Stomach (tissue), 9 donors: ENCODE measurements around the gene DNAJC4. TPM values are rescaled to one million over a fixed set of nuclear protein-coding genes. Genes with fewer than 3 reads are reported as not detected.

Source experiments
- DNase-seq, 2 donors: peaks; one replicate each; pipeline versions ENCODE4 v3.0.0 to v3.0.0-alpha.2; 2013 to 2019
- H3K27ac ChIP-seq, 5 donors: fragments of 200-600 bp in 4 of 5; sonication (generic) in 4 of 5; one replicate each; pipeline ENCODE4 v1.5.1; 2013 to 2019; ENCODE audit warnings: mild to moderate bottlenecking in 1 of 5, moderate library complexity in 1 of 5
- H3K27me3 ChIP-seq, 3 donors: fragments of 200-600 bp; sonication (generic); one replicate each; pipeline ENCODE4 v1.5.1; 2017 to 2019; ENCODE audit warnings: mixed run types in 1 of 3
- H3K36me3 ChIP-seq, 4 donors: fragments of 200-600 bp; sonication (generic); 1 replicate in 3 of 4; 2 replicates in 1 of 4; pipeline ENCODE4 v1.5.1; 2016 to 2019
- H3K4me1 ChIP-seq, 4 donors: fragments of 200-600 bp; sonication (generic); one replicate each; pipeline ENCODE4 v1.5.1; 2016 to 2019
- H3K4me3 ChIP-seq, 4 donors: fragments of 200-600 bp; sonication (generic) in 3 of 4; one replicate each; pipeline ENCODE4 v1.5.1; 2016 to 2019; ENCODE audit warnings: mild to moderate bottlenecking in 1 of 4
- H3K9me3 ChIP-seq, 4 donors: fragments of 200-600 bp; sonication (generic); one replicate each; pipeline ENCODE4 v1.5.1; 2016 to 2019
- EP300 ChIP-seq: sonication (generic); formaldehyde crosslinking; IDR thresholded peaks from one replicate; pipeline ENCODE4 v1.6.1; 2017; ENCODE audit warnings: antibody characterized with exemption
- POLR2A ChIP-seq, 4 donors: fragments of 450-650 bp; IDR thresholded peaks; one replicate each; pipeline ENCODE4 v1.6.1; 2016; ENCODE audit warnings: antibody characterized with exemption in 4 of 4, control low read depth in 2 of 4, mild to moderate bottlenecking in 1 of 4, moderate library complexity in 1 of 4
- POLR2AphosphoS5 ChIP-seq, 3 donors: sonication (generic); formaldehyde crosslinking; IDR thresholded peaks; one replicate each; pipeline ENCODE4 v1.6.1; 2016; ENCODE audit warnings: antibody characterized with exemption in 3 of 3
- WGBS, 5 donors: extraction: QIAGEN DNeasy Blood & Tissue Kit in 3 of 5; methylation state at CpG; one replicate each; pipeline versions ENCODE4 v1.1.5 to v1.1.7; 2013 to 2018; 5-methylcytosine and 5-hydroxymethylcytosine counted together
- intact Hi-C: fragments of 100-400 bp; cut with DNase I; formaldehyde crosslinking; loops from one replicate; pipeline ENCODE4 v1.15.1; 2023; ENCODE audit warnings: low total_unique reads
- polyA plus RNA-seq, 3 donors: library from polyadenylated mRNA; stranded (reverse); fragments of 200-250 nt; gene quantifications; one replicate each; pipeline ENCODE4 v1.2.3, GENCODE V29; 2013
- total RNA-seq, 5 donors: library from RNA; depleted of rRNA; stranded (reverse); fragments of >200 nt; gene quantifications; one replicate each; pipeline versions ENCODE4 v1.1.0 to v1.2.3, GENCODE V29; 2014 to 2016
- TF ChIP-seq, protein P1 (sequence below), 7 experiments: fragments of 450-650 bp in 4 of 7; fragments of 200-600 bp in 3 of 7; sonication (generic) in 3 of 7; IDR thresholded peaks; one replicate each; pipeline ENCODE4 v1.5.1; 2016 to 2019; ENCODE audit warnings: antibody characterized with exemption in 7 of 7, control low read depth in 2 of 7, mild to moderate bottlenecking in 1 of 7
- donor health status: healthy with polysubstance abuse.
- donor health status: Bipolar disorder and iron deficiency.
- donor health status: healthy.

The DNAJC4 gene
- total and polyA plus RNA-seq, 8 donors = 8.3 to 115 (median 42.8) TPM

DNA sequence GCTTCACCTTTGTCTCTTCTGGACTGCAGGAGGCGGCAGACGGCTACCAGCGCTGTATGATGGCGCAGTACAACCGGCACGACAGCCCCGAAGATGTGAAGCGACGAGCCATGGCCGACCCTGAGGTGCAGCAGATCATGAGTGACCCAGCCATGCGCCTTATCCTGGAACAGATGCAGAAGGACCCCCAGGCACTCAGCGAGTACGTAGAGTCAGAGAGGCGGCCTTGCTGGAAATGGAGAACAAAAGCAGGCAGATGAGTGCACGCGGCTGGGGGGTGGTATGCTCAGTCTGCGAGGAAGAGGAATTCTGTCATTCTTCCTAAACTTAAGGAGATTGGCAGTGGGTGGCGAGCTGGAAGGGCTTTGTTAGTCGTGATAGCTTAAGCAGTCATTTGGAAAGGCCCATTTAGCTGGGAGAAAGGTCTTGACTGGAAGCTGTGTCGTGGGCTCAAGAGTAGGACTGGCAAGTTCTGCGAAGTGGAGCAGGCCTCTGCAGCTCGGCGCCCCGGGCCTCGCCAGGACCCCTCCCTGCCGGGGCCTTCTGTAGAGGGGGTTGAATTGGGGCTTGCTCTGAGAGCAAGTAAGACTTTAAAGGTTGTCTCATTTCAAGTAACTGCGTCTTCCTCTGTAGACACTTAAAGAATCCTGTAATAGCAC, 26.8 kb upstream of the DNAJC4 start:
- Histone ChIP-seq H3K4me3 (no peak overlapping the region), H3K36me3 (peaks cover 53 to 80% (median 67%) of the 10 kb centered on the region in 4 donors), H3K4me1 (peaks cover 41 to 52% (median 47%) of the 10 kb centered on the region in 4 donors), H3K27ac (peak overlapping the region in 1 of 5 donors; percentile 28), H3K27me3 (no peaks in the 10 kb centered on the region), H3K9me3 (no peaks in the 10 kb centered on the region)
- DNase-seq = no peak
- intact Hi-C loops = loop anchor here (10.0 kb wide), 1 partner anchor 91 kb away; the partner anchor contains the start of gene KCNK4
- 84 to 92% (median 87%) methylated on average over 27 of the region's 27 CpGs for WGBS, 5 donors
- TF ChIP-seq POLR2A (IDR thresholded peaks at IDR 0.05) (no peak), POLR2AphosphoS5 (IDR thresholded peaks at IDR 0.05) (no peak), EP300 (no peak)
- TF ChIP-seq, protein P1, sequence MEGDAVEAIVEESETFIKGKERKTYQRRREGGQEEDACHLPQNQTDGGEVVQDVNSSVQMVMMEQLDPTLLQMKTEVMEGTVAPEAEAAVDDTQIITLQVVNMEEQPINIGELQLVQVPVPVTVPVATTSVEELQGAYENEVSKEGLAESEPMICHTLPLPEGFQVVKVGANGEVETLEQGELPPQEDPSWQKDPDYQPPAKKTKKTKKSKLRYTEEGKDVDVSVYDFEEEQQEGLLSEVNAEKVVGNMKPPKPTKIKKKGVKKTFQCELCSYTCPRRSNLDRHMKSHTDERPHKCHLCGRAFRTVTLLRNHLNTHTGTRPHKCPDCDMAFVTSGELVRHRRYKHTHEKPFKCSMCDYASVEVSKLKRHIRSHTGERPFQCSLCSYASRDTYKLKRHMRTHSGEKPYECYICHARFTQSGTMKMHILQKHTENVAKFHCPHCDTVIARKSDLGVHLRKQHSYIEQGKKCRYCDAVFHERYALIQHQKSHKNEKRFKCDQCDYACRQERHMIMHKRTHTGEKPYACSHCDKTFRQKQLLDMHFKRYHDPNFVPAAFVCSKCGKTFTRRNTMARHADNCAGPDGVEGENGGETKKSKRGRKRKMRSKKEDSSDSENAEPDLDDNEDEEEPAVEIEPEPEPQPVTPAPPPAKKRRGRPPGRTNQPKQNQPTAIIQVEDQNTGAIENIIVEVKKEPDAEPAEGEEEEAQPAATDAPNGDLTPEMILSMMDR (IDR thresholded peaks at IDR 0.05) = no peak

DNA sequence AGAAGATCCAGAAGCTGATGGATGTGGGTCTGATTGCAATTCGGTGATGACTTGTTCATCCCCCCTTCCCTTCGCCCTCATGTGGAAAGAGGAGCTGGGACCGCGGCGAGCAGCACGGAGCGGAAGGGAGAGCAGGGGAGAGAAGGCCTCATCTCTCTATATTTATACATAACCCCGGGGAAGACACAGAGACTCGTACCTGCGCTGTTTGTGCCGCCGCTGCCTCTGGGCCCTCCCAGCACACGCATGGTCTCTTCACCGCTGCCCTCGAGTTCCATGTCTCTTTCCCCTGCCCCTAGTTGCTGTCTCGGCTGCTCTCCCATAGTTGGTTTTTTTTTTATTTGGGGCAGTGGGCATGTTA, 26.3 kb upstream of the DNAJC4 start:
- no peak for TF ChIP-seq EP300
- no peak for TF ChIP-seq POLR2AphosphoS5 (IDR thresholded peaks at IDR 0.05)
- TF ChIP-seq, protein P1 (IDR thresholded peaks at IDR 0.05) = no peak
- no peak for TF ChIP-seq POLR2A (IDR thresholded peaks at IDR 0.05)
- DNase-seq = no peak
- peak overlapping the region in 3 of 5 donors; percentile 28 to 91 (median 32) for H3K27ac ChIP-seq
- H3K27me3 ChIP-seq = no peaks in the 10 kb centered on the region
- no peaks in the 10 kb centered on the region for H3K9me3 ChIP-seq
- WGBS, 5 donors = 76 to 81% (median 79%) methylated on average over 16 of the region's 16 CpGs
- intact Hi-C loops = loop anchor here (10.0 kb wide), 1 partner anchor 91 kb away; the partner anchor contains the start of gene KCNK4
- no peak overlapping the region for H3K4me3 ChIP-seq
- H3K36me3 ChIP-seq = peaks cover 48 to 78% (median 62%) of the 10 kb centered on the region in 4 donors
- H3K4me1 ChIP-seq = peaks cover 41 to 57% (median 49%) of the 10 kb centered on the region in 4 donors

DNA sequence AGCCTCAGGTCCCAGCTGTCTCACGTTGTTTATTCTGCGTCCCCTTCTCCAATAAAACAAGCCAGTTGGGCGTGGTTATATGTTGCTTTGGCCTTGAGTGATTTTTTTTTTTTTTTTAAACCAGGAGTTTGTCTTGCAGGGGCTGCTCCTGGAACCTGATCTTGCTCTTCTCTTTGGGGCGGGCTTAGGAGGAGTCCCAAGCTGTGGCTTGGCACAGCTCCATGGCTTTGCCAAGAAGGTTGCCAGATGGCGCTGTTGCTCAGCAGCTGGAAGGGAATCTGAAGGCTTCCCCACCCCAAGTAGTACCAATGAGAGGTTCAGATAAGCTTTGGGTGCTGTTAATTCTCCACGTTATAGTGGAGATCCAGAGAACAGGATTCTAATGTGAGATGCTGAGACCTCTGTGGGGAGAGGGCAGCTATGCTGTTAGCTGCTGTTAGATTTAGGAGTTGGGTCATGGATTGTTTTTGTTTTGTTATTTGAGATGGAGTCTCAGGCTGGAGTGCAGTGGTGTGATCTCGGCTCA, 25.8 kb upstream of the DNAJC4 start:
- WGBS, 5 donors = 17 to 31% (median 23%) methylated on average over 7 of the region's 7 CpGs
- intact Hi-C loops = loop anchor here (10.0 kb wide), 1 partner anchor 90 kb away; the partner anchor contains the start of gene KCNK4
- H3K27ac ChIP-seq = peak overlapping the region in 3 of 5 donors; percentile 85 to 91 (median 87)

More for the DNA sequence above, 25.8 kb upstream of the DNAJC4 start:
- peaks cover 46 to 73% (median 57%) of the 10 kb centered on the region in 4 donors for H3K36me3 ChIP-seq
- H3K4me1 ChIP-seq = peaks cover 41 to 58% (median 49%) of the 10 kb centered on the region in 4 donors
- H3K4me3 ChIP-seq = no peak overlapping the region
- H3K9me3 ChIP-seq = no peaks in the 10 kb centered on the region
- no peaks in the 10 kb centered on the region for H3K27me3 ChIP-seq
- TF ChIP-seq, protein P1 (IDR thresholded peaks at IDR 0.05) = peak in 5 of 7 experiments; percentile 57 to 80 (median 66)
- TF ChIP-seq POLR2AphosphoS5 (IDR thresholded peaks at IDR 0.05) = peak; percentile 52 to 92 (median 68)
- TF ChIP-seq EP300 = no peak
- TF ChIP-seq POLR2A (IDR thresholded peaks at IDR 0.05) = no peak
- peak; percentile 94 to 95 for DNase-seq
